Bronchial epithelial cell (primary cell): Measurements from ENCODE around the gene CPZ. TPM values are rescaled to one million over a fixed set of nuclear protein-coding genes. Genes with fewer than 3 reads are reported as not detected.
A peak's percentile ranks its signal among the peaks of the same experiment; 100 is the strongest.

Experiments used
- DNase-seq: peaks from one replicate; pipeline ENCODE4 v3.0.0-alpha.2; 2010; ENCODE audit warnings: low read depth
- FAIRE-seq: peaks from 2 replicates; lab custom pipeline; 2011; peaks lifted over from hg19 to GRCh38; lab: Jason Lieb, UNC
- H3K27me3 ChIP-seq: 2 replicates; pipeline ENCODE4 v1.5.1; 2011; ENCODE audit warnings: low read length; ENCODE audit not compliant: control insufficient read depth, insufficient read depth
- H3K36me3 ChIP-seq: 2 replicates; pipeline ENCODE4 v1.5.1; 2011; ENCODE audit warnings: low read length; ENCODE audit not compliant: control insufficient read depth, insufficient read depth
- H3K4me3 ChIP-seq: 2 replicates; pipeline ENCODE4 v1.5.1; 2011; ENCODE audit warnings: mild to moderate bottlenecking, low read depth, low read length, control low read depth
- total RNA-seq: library from RNA; depleted of rRNA; stranded (reverse); fragments of >200 nt; gene quantifications from 2 replicates; pipeline ENCODE4 v1.2.1, GENCODE V29; 2014
- TF ChIP-seq, protein P1 (sequence below): IDR thresholded peaks from 2 replicates; pipeline ENCODE4 v1.5.1; 2011; ENCODE audit warnings: mild to moderate bottlenecking, moderate library complexity, low read length, control low read depth, inconsistent platforms; ENCODE audit not compliant: insufficient read depth, severe bottlenecking

CPZ gene
- 0.26 TPM in 1 of 2 replicates, not detected in the other for total RNA-seq

DNA sequence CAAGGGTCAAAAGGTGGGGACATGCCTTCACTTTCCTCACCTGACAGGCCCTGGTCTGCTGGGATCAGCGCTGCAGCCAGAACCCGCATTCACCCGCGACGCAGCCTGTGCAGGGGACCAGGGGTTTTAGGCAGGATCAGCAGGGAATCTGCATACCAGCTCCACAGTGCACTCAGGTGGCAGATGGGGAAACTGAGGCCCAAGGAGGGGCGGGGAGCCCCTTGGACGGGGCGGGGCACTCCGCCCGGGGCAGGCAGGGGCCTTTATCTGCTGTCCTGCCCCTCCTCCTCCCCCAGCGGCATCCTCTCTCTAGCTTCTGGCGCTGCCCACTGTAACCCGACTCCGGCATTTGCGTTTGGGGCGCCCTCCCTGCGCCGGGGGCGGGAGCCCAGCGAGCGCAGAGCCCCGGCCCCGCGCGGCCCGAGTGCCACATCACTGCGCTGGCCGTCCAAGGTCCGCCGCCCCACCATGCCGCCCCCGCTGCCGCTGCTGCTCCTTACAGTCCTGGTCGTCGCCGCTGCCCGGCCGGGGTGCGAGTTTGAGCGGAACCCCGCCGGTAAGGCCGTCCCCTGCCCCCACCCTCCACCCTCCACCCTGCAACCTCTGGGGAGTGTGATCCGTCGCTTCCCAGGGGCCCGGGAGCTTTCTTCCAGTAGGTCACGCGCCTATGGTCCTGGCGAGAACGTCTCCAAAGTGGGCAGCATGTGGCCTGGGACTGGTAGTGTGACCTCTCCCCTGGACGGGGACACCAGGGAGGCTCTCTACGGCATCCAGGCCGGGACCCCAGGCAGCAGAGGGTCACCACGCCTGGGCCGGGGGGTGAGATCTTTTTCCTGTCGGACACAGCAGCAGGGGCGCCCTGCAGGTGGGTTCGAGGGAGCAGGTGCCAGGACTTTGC is at the start of gene CPZ:
Gene CPZ, plus strand, starts transcription at position 400 of the 898 bp plus-strand sequence. Its CDS starts 69 bp downstream, at position 469.
- TF ChIP-seq, protein P1, sequence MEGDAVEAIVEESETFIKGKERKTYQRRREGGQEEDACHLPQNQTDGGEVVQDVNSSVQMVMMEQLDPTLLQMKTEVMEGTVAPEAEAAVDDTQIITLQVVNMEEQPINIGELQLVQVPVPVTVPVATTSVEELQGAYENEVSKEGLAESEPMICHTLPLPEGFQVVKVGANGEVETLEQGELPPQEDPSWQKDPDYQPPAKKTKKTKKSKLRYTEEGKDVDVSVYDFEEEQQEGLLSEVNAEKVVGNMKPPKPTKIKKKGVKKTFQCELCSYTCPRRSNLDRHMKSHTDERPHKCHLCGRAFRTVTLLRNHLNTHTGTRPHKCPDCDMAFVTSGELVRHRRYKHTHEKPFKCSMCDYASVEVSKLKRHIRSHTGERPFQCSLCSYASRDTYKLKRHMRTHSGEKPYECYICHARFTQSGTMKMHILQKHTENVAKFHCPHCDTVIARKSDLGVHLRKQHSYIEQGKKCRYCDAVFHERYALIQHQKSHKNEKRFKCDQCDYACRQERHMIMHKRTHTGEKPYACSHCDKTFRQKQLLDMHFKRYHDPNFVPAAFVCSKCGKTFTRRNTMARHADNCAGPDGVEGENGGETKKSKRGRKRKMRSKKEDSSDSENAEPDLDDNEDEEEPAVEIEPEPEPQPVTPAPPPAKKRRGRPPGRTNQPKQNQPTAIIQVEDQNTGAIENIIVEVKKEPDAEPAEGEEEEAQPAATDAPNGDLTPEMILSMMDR, result no peak
- DNase-seq (no peak), FAIRE-seq (no peak)
- Histone ChIP-seq H3K27me3 (peaks cover 23% of the 10 kb centered on the region), H3K36me3 (no peaks in the 10 kb centered on the region), H3K4me3 (no peak within 1 kb of the TSS)

DNA sequence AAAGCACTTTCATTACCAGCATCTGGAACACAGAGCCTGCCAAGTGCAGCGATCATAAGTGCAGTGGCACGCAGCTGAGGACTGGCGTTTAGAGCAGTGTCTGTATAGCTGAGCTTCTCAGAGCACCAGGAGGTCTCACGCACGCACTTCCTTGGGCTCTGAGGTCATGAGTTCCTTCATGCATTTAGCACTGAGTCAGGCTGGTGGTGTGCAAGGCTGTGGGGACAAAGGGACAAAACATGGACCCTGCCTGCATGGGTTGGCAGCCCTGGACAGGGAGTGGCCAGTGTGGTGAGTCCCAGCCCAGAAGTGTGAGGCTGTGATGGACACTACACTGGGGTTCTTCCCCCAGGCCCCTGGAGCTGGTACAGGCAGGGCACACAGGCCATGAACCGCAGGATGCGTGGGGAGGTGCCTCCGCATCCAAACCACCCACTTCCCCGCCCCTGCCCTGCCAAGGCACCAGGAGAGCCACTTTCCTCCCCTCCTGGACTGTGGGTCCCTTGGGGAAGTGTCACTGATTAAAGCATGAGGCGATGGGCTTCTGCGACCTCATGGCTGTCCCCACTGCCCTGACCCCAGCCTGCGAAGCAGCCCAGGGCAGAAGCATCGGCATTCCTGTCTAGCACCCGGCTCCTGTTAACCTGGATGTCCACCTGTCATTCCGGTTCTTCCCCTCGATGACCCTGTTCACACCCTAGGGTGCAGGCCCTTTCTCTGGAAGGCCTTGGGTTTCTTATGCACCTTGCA is 49.6 kb upstream of the CPZ start:
- TF ChIP-seq, protein P1, result no peak

DNA sequence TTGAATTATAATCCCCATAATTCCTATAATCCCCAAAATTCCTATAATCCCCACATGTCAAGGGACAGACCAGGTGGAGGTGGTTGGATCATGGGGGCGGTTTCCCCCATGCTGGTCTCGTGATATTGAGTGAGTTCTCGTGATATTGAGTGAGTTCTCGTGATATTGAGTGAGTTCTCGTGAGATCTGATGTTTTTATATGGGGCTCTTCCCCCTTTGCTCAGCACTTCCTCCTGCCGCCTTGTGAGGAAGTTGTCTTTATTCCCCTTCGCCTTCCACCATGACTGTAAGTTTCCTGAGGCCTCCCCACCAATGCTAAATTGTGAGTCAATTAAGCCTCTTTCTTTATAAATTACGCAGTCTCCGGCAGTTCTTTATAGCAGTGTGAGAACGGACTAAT is 48.9 kb upstream of the CPZ start:
- FAIRE-seq (no peak), DNase-seq (no peak)
- Histone ChIP-seq H3K36me3 (no peaks in the 10 kb centered on the region), H3K4me3 (no peak overlapping the region), H3K27me3 (no peaks in the 10 kb centered on the region)
- TF ChIP-seq, protein P1, result no peak

More for the DNA sequence above, 49.6 kb upstream of the CPZ start:
- DNase-seq, result no peak
- Histone ChIP-seq H3K27me3 (no peaks in the 10 kb centered on the region), H3K36me3 (no peaks in the 10 kb centered on the region), H3K4me3 (no peak overlapping the region)
- peak; percentile 13 for FAIRE-seq

DNA sequence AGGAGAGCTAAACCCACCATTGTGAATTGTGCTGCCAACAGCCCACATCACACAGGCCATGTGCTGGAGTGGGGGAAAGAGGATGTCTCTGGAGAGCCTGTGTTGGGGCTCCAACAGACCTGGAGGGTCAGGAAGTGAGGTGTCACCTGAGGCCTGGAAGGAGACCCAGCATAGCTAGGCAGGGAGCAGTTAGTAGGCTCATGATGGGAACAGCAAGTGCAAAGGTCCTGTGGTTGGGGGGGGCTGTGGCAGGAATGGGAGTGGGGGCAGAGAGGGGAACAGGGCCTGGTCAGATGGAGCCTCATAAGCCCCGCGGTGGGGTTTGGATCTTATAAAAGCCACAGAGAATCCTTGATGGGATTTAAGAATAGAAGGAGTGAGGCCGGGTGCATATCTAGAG is 48.3 kb upstream of the CPZ start:
- TF ChIP-seq, protein P1, result no peak
- no peak for DNase-seq
- Histone ChIP-seq H3K4me3 (no peak overlapping the region), H3K36me3 (no peaks in the 10 kb centered on the region), H3K27me3 (no peaks in the 10 kb centered on the region)
- no peak for FAIRE-seq

DNA sequence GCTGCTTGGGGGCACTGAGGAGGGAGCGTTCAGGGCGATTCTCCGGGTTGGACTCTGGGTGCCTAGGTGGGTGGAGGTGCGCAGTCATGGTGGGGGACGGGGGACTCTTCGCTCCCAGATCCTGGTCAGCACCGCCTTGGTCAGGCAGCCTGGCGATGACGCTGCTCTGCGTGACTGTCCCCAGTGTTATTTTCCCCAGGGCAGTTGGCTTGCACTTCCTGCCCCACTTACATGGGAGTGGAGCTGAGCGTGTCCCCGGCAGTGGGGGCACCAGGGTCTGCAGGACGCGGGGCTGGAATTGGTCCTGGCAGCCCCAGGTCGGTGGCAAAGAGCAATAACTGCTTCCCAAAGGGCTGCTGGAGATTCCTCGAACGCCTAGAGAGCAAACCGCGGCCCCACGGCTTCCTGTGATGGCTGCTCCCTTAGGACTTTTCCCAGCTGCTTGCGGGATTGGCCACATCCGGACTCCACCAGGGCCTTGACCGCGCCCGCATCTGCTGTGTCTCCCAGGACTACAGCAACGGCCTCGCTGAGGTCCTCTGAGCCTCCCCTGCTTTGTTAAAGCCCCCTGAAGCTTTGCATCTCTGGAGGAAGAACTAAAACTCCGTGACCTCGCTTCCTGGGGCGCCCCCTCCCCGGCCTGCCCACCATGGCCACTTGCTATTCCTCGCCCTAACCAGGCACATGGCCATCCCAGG is 47.7 kb upstream of the CPZ start:
- TF ChIP-seq, protein P1, result no peak
- Histone ChIP-seq H3K27me3 (no peaks in the 10 kb centered on the region), H3K36me3 (no peaks in the 10 kb centered on the region), H3K4me3 (no peak overlapping the region)
- DNase-seq (no peak), FAIRE-seq (no peak)
